ENCODE data around the gene RPS21. TPM values are rescaled to one million over a fixed set of nuclear protein-coding genes. Genes with fewer than 3 reads are reported as not detected.

RPS21 gene
- total and polyA plus RNA-seq, 2 of the 13 experiments (the other 11 are each of a cell fraction or from before 2014, with no cell fraction given), result 2,647 to 11,063 TPM

DNA sequence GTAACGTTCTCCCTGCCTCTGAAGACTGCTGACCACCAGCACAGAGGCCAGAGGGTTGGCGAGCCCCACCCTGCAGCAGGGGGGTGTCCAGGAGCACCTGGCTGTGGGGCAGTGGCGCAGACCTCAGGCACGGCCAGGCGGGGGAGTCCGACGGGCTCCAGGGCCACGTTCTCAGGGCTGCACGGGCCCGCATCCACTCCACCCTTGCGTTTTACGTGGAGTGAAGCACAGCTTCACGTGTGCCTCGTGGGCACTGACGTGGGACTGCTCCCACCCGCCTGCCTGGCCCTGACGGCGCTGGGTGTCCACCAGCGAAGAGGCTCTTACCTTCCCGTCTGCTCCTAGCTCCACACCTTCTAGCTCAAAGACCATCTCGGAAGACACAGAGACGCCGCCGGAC, 6.9 kb downstream of the RPS21 start (continued):
- TF ChIP-seq ZNF558 (CRISPR knock-in tag; IDR thresholded peaks at IDR 0.05; ENCODE audit: borderline replicate concordance) (no peak), AGO2 (optimal IDR thresholded peaks at IDR 0.05; ENCODE audit: low read depth, low read length) (peak; percentile 83)
- TF ChIP-seq, protein P1, sequence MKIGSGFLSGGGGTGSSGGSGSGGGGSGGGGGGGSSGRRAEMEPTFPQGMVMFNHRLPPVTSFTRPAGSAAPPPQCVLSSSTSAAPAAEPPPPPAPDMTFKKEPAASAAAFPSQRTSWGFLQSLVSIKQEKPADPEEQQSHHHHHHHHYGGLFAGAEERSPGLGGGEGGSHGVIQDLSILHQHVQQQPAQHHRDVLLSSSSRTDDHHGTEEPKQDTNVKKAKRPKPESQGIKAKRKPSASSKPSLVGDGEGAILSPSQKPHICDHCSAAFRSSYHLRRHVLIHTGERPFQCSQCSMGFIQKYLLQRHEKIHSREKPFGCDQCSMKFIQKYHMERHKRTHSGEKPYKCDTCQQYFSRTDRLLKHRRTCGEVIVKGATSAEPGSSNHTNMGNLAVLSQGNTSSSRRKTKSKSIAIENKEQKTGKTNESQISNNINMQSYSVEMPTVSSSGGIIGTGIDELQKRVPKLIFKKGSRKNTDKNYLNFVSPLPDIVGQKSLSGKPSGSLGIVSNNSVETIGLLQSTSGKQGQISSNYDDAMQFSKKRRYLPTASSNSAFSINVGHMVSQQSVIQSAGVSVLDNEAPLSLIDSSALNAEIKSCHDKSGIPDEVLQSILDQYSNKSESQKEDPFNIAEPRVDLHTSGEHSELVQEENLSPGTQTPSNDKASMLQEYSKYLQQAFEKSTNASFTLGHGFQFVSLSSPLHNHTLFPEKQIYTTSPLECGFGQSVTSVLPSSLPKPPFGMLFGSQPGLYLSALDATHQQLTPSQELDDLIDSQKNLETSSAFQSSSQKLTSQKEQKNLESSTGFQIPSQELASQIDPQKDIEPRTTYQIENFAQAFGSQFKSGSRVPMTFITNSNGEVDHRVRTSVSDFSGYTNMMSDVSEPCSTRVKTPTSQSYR (CRISPR knock-in tag; IDR thresholded peaks at IDR 0.05; ENCODE audit: borderline replicate concordance), result no peak
- TF ChIP-seq, protein P2, sequence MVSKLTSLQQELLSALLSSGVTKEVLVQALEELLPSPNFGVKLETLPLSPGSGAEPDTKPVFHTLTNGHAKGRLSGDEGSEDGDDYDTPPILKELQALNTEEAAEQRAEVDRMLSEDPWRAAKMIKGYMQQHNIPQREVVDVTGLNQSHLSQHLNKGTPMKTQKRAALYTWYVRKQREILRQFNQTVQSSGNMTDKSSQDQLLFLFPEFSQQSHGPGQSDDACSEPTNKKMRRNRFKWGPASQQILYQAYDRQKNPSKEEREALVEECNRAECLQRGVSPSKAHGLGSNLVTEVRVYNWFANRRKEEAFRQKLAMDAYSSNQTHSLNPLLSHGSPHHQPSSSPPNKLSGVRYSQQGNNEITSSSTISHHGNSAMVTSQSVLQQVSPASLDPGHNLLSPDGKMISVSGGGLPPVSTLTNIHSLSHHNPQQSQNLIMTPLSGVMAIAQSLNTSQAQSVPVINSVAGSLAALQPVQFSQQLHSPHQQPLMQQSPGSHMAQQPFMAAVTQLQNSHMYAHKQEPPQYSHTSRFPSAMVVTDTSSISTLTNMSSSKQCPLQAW (CRISPR knock-in tag; IDR thresholded peaks at IDR 0.05), result no peak
- TF ChIP-seq, protein P3, sequence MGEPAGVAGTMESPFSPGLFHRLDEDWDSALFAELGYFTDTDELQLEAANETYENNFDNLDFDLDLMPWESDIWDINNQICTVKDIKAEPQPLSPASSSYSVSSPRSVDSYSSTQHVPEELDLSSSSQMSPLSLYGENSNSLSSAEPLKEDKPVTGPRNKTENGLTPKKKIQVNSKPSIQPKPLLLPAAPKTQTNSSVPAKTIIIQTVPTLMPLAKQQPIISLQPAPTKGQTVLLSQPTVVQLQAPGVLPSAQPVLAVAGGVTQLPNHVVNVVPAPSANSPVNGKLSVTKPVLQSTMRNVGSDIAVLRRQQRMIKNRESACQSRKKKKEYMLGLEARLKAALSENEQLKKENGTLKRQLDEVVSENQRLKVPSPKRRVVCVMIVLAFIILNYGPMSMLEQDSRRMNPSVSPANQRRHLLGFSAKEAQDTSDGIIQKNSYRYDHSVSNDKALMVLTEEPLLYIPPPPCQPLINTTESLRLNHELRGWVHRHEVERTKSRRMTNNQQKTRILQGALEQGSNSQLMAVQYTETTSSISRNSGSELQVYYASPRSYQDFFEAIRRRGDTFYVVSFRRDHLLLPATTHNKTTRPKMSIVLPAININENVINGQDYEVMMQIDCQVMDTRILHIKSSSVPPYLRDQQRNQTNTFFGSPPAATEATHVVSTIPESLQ (CRISPR knock-in tag; conservative IDR thresholded peaks at IDR 0.05), result no peak
- TF ChIP-seq, protein P4, sequence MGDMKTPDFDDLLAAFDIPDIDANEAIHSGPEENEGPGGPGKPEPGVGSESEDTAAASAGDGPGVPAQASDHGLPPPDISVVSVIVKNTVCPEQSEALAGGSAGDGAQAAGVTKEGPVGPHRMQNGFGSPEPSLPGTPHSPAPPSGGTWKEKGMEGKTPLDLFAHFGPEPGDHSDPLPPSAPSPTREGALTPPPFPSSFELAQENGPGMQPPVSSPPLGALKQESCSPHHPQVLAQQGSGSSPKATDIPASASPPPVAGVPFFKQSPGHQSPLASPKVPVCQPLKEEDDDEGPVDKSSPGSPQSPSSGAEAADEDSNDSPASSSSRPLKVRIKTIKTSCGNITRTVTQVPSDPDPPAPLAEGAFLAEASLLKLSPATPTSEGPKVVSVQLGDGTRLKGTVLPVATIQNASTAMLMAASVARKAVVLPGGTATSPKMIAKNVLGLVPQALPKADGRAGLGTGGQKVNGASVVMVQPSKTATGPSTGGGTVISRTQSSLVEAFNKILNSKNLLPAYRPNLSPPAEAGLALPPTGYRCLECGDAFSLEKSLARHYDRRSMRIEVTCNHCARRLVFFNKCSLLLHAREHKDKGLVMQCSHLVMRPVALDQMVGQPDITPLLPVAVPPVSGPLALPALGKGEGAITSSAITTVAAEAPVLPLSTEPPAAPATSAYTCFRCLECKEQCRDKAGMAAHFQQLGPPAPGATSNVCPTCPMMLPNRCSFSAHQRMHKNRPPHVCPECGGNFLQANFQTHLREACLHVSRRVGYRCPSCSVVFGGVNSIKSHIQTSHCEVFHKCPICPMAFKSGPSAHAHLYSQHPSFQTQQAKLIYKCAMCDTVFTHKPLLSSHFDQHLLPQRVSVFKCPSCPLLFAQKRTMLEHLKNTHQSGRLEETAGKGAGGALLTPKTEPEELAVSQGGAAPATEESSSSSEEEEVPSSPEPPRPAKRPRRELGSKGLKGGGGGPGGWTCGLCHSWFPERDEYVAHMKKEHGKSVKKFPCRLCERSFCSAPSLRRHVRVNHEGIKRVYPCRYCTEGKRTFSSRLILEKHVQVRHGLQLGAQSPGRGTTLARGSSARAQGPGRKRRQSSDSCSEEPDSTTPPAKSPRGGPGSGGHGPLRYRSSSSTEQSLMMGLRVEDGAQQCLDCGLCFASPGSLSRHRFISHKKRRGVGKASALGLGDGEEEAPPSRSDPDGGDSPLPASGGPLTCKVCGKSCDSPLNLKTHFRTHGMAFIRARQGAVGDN (CRISPR knock-in tag; IDR thresholded peaks at IDR 0.05), result peak; percentile 15; the same call in 1 of the 2 replicates

Measured in HepG2 (cell line).